Stimulated activated CD8-positive, alpha-beta memory T cell treated with anti-CD3 and anti-CD28 coated beads, Interleukin-7, amount 100 ng/mL, for 1 hour (primary cell): ENCODE results near the gene CYBRD1.
"Not testable (repeated sequence)": the region's sequence is repeated elsewhere in the genome, so short reads cannot be mapped to it uniquely, and the experiment has no call there.

Experiments used
- DNase-seq, 2 donors: peaks; one replicate each; pipeline ENCODE4 v3.0.0-alpha.2; 2020; ENCODE audit warnings: low read depth in 2 of 2

CYBRD1 gene, protein sequence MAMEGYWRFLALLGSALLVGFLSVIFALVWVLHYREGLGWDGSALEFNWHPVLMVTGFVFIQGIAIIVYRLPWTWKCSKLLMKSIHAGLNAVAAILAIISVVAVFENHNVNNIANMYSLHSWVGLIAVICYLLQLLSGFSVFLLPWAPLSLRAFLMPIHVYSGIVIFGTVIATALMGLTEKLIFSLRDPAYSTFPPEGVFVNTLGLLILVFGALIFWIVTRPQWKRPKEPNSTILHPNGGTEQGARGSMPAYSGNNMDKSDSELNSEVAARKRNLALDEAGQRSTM

DNA sequence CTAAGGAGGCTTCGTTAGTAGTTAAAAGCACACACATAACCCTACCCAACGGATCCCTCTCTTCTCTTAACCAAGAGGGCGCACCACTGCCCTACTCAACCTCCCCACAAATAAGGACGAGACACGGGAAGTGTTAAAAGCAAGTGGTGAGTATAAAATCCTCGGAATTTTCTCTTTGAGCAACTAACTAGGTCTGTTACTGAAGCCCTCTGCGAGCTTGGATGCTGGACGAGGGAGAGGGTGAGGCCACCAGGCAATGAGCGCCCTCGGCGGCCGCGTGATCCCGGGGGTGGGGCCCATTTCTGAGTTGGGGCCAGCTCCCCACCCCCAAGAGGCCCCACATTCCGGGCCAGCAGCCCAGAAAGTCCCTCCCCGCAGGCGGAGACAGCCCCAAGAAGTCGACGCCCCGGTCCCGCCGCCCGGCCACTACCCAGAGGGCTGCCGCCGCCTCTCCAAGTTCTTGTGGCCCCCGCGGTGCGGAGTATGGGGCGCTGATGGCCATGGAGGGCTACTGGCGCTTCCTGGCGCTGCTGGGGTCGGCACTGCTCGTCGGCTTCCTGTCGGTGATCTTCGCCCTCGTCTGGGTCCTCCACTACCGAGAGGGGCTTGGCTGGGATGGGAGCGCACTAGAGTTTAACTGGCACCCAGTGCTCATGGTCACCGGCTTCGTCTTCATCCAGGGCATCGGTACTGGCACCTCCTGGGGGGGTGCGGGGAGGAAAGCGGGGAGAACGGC lies at the start of gene CYBRD1:
Gene CYBRD1, plus strand, starts transcription at position 423 of the 736 bp plus-strand sequence. Its CDS starts 72 bp downstream, at position 495.
- no peak for DNase-seq

DNA sequence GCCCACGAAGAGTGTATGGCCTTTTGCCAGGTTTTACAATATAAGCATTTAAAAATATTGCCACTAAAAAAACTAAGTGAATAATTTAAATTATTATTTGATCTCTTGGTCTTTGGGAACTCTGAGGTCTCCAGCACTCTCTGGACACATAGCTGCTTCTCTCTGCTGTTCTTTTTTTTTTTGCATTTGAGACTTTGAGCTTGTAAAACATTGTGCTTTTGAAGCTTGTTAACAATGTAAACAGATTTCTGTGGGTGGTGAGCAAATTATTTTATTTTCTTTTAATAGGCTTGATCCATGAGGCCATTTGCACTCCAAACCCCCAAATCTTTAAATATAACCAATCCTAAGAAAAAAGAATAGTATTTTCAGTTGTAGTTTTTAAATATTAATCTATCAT lies 46.3 kb upstream of the CYBRD1 start:
- no peak for DNase-seq

DNA sequence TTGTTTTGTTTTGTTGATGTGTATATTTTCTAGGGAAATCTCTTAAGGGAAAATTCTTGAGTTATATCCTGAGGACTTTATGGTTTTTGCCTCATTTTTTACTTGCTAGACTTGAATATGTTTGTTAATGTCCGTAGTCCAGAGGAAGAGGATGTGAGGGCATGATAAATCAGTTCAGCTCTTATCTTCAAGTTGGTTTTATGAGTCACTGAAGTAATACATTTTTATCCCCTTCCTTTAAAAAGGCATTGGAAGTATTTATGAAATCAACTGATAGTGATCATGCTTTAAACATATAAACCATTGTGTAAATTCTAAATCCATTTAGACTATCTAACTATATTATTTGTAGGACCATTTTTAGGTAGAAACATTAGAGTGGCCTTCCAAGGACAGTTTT lies 43.9 kb upstream of the CYBRD1 start:
- DNase-seq = no peak

DNA sequence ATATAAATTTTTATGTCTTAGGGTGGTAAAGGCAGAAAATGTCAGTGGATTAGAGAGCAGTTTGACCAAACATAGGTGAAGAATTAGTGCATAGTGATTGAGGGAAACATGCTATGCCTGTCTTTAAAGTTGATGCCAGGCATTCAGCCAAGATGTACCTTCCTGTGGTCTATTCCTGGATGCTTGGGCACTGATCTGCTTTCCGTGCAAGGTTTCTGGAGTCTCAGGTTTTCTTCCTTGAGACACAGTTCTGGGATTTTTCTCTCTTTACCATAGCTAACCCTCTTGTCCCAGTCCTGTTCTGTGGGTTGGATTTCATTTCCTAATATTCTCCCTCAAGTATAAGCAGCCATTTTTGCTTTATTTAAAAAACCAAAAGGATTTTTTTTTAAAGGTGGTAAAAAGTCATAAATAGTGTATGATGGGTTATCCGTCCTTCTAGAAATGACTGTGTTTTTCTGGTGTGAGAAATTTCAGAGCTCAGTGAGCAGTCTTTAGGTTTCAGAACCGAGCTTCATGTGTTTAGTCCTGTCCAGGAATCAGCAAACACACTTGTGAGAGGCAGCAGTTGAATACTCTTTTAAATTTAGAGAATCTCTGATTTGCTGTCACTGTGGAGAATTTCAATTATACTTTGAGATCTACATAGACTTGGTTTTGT lies 43.0 kb upstream of the CYBRD1 start:
- DNase-seq = no peak

DNA sequence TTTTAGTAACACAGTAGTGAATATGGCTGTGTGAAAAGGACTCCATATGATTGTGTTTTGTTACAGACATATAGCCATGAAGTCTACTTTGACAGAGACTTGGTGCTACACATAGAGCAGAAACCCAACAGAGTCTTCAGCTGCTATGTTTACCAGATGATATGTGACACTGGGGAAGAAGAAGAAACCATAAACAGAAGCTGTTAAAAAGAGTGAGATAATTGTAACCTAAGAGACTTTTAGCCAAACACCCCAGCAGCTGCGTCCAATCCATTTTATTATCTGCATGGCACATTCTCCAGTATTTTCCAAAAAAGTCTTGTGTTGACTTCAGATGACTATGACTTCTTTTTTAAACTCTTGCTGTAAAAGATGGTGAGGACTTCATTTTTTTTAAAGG lies 41.4 kb upstream of the CYBRD1 start:
- DNase-seq = no peak

DNA sequence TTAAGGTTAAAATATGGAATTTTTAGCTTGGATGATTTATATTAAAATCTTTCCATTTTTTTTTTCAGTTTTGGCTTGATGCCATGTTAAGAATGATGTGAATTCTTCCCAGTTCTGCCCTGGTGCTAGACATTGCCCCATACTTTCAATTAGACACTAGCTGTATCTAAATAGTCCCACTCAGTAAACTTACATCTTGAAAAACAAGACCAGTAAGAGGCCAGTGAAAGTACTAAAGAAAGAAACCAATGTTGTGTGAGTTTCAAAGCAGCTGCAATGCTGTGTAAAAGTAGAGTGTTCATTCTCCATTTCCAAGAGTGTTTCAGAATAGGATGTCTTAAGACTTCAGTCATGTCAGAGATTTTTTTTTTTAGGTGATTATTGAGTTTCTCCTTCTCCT lies 40.0 kb upstream of the CYBRD1 start:
- DNase-seq = no peak

DNA sequence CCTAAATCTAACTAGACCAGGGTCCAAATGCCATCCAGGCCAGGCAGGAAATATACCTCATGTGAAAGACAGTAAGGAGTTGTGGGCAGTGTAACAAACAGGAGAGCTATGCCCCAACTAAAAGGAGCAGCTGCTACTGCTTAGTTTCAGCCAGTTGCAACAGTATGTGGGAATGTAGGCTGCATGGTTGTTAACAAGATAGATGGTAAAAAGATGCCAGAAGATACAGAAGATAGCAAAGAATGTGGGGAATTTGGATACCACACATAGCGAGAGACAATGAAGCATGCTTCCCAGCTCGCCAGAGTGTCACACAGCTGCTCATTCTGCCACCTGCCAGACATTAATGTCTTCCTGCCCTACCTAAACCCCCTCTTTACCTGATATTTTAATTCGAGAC lies 39.4 kb upstream of the CYBRD1 start:
- DNase-seq = no peak

DNA sequence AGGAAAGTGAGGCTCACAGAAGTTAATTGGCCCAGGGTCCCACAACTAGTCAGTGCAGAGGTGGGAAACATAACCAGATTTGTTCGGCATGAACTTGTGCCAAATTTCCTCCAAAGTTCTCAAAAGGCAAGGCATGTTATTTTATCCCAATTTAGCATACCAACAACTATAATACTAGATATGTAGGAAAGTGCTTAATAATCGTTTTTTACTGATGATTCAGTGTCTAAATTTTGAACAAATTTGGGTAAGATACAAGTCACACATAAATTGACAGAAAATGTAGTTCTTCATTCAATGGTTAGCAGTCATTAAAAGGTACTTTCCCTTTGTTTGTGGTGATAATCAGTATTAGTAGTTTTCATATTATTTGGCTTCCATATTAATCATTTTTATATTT lies 38.5 kb upstream of the CYBRD1 start:
- DNase-seq = no peak

DNA sequence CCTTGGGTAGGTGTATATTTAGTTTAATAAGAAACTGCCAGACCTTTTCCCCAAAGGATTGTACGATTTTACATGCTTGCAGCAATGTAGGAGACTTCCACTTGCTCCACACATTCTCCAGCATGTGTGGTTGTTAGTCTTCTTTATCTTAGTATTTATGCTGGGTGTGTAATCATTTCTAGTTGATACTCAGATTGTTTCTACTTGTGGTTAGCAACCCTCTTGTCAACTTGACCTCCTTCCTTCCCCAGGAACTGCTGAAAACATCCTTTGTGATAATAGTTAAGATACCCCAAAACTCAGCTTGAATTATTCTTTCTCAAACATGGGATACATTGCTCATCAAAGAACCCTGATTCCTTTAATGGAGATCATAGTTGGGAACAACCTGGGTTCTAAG lies 37.2 kb upstream of the CYBRD1 start:
- DNase-seq = no peak

DNA sequence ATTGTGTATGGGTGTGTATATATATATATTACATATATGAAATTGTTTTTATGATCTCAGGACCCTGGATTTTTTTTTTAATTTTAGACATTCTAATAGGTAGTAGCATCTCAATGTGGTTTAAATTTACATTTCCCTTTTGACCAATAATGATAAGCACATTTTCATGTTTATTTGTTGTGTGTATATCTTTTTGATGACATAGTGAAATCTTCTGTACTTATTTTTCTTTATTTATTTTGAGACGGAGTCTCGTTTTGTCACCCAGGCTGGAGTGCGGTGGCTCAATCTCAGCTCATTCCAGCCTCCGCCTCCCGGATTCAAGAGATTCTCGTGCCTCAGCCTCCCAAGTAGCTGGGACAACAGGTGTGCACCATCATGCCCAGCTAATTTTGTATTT lies 35.1 kb upstream of the CYBRD1 start:
- DNase-seq = no peak

DNA sequence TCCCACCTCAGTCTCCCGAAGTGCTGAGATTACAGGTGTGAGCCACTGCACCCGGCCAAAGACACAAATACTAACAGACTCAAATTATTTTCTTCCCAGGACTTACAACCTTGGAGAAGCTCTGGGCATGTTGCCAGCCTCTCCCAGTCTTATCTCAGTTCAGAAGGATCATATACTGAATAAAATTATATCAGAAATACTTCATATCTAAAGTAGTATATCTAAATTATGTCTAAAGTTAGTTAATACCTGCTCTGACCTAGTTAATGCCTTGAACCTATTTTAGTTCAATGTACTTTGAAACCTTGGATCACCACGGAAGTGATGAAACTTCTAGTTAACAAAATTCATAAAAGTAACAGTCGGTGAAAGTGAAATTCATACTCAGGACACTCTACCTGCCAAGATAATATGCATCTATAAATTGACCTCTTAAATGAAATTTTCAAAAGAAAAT lies 34.4 kb upstream of the CYBRD1 start:
- no peak for DNase-seq

DNA sequence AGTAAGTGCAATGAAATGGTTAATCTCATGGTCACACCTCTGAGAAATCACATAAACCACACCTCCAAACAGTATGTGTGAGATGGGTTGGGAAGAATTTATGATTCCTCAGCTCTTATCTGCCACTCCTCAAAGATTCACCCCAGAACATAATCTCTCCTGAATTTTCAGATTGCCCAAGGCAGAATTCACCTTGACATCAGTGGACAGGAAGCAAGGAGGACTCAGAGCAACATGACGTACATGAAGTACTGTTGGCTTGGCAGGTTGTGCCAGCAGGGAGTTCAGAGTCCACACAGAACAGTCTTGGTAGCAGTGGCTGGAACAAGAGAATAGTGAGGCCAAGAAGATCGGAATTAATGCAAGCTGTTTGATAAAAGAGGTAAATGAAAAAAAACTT lies 31.7 kb upstream of the CYBRD1 start:
- DNase-seq = no peak

DNA sequence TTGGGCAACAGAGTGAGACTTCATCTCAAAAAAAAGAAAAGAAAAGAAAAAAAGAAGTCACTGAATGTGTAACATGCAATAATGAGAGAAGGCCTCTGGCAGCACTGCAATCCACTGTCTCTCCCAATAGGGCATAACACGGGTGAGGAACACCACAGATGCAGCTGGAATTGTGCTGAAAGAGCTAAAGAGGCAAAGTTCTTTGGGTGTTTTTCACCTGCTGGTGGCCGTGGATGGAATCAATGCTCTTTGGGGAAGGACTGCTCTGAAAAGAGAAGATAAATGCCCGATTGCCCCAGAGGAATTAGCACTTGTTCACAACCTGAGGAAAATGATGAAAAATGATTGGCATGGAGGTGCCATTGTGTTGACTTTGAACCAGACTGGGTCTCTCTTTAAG lies 31.0 kb upstream of the CYBRD1 start:
- no peak for DNase-seq

DNA sequence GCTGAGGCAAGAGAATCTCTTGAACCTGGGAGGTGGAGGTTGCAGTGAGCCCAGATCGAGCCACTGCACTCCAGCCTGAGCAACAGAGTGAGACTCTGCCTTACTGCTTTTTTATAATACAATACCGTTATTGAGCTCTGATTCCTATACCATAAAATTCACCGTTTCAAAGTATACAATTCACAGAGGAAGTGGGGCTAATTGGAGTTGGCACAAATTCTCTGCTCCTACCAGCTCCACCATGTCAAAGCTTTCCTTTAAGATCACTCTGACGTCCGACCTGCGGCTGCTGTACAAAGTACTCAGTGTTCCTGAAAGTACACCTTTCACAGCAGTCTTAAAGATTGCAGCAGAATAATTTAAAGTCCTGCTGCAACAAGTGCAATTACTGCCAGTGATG lies 29.6 kb upstream of the CYBRD1 start:
- DNase-seq = no peak

DNA sequence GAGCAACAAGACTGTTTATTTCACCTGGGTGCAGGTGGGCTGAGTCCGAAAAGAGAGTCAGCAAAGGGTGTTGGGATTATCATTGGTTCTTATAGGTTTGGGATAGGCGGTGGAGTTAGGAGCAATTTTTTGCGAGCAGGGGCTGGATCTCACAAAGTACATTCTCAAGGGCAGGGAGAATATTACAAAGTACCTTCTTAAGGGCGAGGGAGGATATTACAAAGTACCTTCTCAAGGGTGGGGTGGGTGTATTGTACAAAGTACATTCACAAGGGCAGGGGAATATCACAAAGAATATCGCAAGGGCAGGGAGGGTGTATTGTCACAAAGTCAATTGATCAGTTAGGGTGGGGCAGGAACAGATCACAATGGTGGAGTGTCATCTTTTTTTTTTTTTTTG lies 24.6 kb upstream of the CYBRD1 start:
- not testable (repeated sequence) for DNase-seq

DNA sequence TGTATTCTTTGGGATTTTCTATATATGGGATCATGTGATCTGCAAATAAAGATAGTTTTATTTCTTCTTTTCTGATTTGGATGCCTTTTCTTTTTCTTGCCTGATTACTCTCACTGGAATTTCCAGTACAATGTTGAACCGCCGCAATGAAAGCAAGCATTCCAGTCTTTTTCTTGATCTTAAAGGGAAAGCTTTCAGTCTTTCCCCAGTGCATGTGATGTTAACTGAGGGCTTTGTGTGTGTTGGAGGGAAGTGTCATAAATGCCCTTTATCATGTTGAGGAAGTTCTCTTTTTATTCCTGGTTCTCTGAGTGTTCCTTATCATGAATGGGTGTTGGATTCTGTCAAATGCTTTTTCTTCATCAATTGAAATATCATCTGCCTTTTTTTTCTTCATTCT lies 16.9 kb upstream of the CYBRD1 start:
- no peak for DNase-seq

DNA sequence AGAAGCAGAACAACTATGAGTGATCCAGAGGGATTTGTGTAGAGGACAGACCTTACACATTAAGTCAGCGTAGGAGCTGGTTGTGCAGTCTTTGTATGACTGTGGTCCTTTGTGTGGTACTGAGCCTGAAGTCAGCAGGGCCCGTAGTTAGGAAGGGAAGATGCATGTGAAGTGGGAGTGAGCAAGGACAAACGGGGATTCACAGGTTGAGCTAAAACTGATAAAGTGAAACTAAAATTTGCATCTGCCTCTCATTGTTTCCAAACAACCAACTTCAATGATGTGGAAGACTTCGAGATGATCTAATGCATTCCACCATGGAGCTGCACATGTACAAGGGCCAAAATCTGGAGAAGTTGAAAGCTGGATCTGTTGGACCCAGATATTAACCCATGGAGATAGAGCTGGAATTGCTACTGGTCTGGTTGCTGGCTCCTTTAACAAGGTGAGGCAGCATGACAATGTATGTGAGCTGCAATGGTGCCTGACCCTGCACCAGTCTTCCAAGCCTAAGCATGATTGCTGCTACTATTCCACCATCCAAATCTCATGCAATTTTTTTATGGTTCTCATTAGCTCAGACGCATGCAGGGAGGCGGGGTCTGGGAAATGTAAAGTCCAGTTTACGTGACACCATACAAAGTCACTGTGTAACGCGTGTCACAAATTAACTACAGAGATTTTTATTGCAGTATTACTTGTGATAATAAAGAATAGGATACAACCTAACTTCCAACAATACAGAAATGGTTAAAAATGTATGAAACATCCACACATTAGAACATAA lies 12.1 kb upstream of the CYBRD1 start:
- no peak for DNase-seq

DNA sequence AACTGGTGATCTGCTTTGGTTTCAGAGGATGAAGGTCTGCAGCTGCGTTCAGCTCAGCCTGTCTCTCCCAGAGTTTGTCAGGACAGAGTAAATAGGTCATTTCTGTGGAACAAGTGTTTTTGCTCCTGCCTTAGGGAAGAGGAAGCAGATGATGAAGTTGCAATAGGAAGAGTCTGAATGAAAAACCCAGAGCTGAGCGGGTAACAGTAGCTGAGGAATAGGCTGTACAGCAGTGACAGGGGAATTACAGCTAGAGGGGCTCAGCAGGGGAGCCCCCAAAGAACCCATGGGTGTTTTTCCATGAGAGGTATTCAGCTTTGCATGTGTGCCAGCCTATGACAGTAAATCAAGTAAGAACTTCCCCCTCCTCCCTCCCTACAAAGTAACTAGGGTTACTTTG lies 10.3 kb upstream of the CYBRD1 start:
- no peak for DNase-seq

DNA sequence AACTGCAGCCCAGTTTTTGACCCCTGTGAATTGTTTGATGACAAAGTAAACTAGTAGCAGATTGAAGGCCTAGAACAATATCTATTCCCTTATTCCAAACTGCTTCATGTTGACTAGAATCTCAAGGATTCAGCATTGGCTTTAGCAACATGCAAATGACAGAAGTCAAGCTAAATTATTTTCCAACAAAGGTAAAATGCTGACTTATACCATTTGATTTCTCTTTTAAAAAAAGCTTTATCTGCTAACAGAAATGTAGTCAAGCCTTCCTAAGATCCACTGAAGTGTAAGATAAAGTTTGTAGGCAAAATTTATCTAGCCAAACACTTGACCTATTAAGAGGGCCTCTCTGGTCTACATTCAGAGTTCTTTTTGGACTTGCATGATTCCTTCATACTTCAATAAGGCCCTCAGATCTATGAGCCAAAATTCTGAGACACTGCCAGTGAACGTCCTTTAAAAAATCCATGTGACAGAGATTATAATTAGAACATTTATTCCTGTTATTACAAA lies 9.5 kb upstream of the CYBRD1 start:
- no peak for DNase-seq

DNA sequence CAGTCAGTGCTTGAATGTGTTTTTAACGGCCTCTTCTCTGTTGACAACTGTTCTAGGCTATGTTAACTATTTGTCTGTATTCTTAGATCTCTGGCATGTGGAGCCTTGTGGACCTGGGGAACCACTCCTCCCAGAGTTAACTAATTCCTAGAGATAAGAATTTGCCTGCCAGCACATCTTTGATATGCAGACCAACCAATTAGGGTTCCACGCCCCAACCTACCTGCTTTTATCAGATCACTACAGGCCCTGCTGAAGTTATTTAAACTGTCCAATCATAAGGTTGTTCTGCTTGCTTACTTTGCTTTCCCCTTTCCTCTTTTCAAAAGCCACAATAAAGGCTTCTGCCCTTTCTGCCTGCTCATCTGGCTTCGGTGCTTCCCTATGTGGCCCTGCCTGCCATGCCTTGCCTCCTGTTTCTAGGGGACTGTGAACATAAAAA lies 8.5 kb upstream of the CYBRD1 start:
- no peak for DNase-seq

DNA sequence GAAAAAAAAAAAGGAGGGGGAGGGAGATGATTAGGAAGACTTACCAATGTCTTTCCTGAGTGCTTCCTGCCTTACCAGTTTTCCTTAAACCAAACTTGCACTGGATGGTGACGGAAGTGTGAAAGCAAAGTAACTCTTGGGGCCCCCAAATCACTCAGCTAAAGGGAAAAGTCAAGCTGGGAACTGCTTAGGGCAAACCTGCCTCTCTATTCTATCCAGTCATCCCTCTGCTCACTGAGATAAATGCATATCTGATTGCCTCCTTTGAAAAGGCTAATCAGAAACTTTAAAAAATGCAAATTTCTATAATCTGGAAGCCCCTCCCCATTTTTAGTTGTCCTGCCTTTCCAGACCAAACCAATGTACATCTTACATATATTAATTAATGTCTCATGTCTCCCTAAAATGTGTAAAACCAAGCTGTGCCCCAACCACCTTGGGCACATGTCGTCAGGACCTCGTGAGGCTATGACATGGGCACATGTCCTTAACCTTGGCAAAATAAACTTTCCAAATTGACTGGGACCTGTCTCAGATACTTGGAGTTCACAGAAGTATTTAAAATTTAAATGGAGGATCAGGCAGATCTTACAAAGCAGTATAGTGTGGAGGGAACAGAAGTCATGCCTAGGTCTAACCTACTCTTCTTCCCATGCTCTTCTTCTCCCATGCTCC lies 7.2 kb upstream of the CYBRD1 start:
- no peak for DNase-seq
